Spinal cord (tissue), 10 donors: Measurements from ENCODE around the gene C16orf92. TPM values are rescaled to one million over a fixed set of nuclear protein-coding genes. Genes with fewer than 3 reads are reported as not detected.

ENCODE experiments used
- DNase-seq, 6 donors: peaks; one replicate each; pipeline versions ENCODE4 v3.0.0 to v3.0.0-alpha.2; 2013 to 2015; ENCODE audit warnings: low spot score in 6 of 6, low read depth in 4 of 6
- H3K27ac ChIP-seq: one replicate; pipeline ENCODE4 v1.5.1; 2013; ENCODE audit warnings: low read depth, low read length, control low read depth
- H3K27me3 ChIP-seq: one replicate; pipeline ENCODE4 v1.6.1; 2013; ENCODE audit warnings: low read length; ENCODE audit not compliant: control insufficient read depth, insufficient read depth
- H3K36me3 ChIP-seq: one replicate; pipeline ENCODE4 v1.6.1; 2013; ENCODE audit warnings: low read length; ENCODE audit not compliant: control insufficient read depth, insufficient read depth
- H3K4me1 ChIP-seq: one replicate; pipeline ENCODE4 v1.6.1; 2013; ENCODE audit warnings: low read length; ENCODE audit not compliant: control insufficient read depth, insufficient read depth
- H3K4me3 ChIP-seq: one replicate; pipeline ENCODE4 v1.5.1; 2013; ENCODE audit warnings: low read depth, low read length, control low read depth
- H3K9me3 ChIP-seq: one replicate; pipeline ENCODE4 v1.6.1; 2013; ENCODE audit warnings: low read length; ENCODE audit not compliant: control insufficient read depth, insufficient read depth
- WGBS: methylation state at CpG from one replicate; pipeline ENCODE4 v1.1.5; 2013; ENCODE audit warnings: missing lambda C conversion rate; ENCODE audit not compliant: insufficient coverage; 5-methylcytosine and 5-hydroxymethylcytosine counted together
- long read RNA-seq, 4 donors: transcript quantifications; one replicate each; lab custom pipeline, GENCODE V29; 2026
- polyA plus RNA-seq, 2 donors: library from polyadenylated mRNA; unstranded; fragments of 120-200 nt; gene quantifications; one replicate each; pipeline ENCODE4 v1.2.1, GENCODE V29; 2013; ENCODE audit not compliant: insufficient read length in 2 of 2
- total RNA-seq, 2 donors: library from RNA; depleted of rRNA in 1 of 2; stranded (reverse); fragments of 120-200 nt in 1 of 2; fragments of >200 nt in 1 of 2; gene quantifications; one replicate each; pipeline versions ENCODE4 v1.2.3 to v1.2.4, GENCODE V29; 2013 to 2014
- donor health status: healthy.

The C16orf92 gene
- total RNA-seq (not detected), polyA plus RNA-seq (1 to 10 TPM in 1 of 2 donors, under 1 TPM in 1; 0.76 to 2.0 TPM)
- long read RNA-seq, donor 1, partial matches to known transcripts: 94 of 104 reads
- long read RNA-seq, donor 1, other reads (novel, unspliced or antisense): 10 of 104 reads
- long read RNA-seq, donor 2: 0 reads
- long read RNA-seq, donor 3, partial matches to known transcripts: 129 of 129 reads
- long read RNA-seq, donor 3, other reads (novel, unspliced or antisense): 0 of 129 reads
- long read RNA-seq, donor 4: 0 reads

- DNase-seq: no peak
- H3K9me3 ChIP-seq: no peaks in the 10 kb centered on the region
- 88% methylated on average over 2 of the region's 6 CpGs for WGBS
- H3K27ac ChIP-seq: no peak within 1 kb of the TSS
- H3K4me1 ChIP-seq: peaks cover 26% of the 10 kb centered on the region
- H3K4me3 ChIP-seq: no peak within 1 kb of the TSS
- peaks cover 39% of the 10 kb centered on the region for H3K36me3 ChIP-seq
- H3K27me3 ChIP-seq: no peaks in the 10 kb centered on the region
Observed at GRCh38 chr16:30022887-30023286, at the start of gene C16orf92. Gene C16orf92 (plus strand): TSS chr16:30023198. CDS start chr16:30023341, 143 bp downstream.

- Histone ChIP-seq H3K27ac (peak within 1 kb of the TSS; percentile 96), H3K9me3 (no peaks in the 10 kb centered on the region), H3K36me3 (peaks cover 42% of the 10 kb centered on the region), H3K27me3 (no peaks in the 10 kb centered on the region), H3K4me3 (peak within 1 kb of the TSS; percentile 98), H3K4me1 (peaks cover 37% of the 10 kb centered on the region)
- under 1% methylated on average over 72 of the region's 75 CpGs for WGBS
- DNase-seq: peak; percentile 95 to 100 (median 98)
Observed at GRCh38 chr16:29973384-29974246, 49.4 kb upstream of the C16orf92 start, which contains the start of gene TAOK2. Gene TAOK2 (plus strand): TSS chr16:29973868. CDS start chr16:29977773, 3,905 bp downstream.

- Histone ChIP-seq H3K4me1 (peaks cover 37% of the 10 kb centered on the region), H3K9me3 (no peaks in the 10 kb centered on the region), H3K27ac (peak overlapping the region; percentile 96), H3K36me3 (peaks cover 42% of the 10 kb centered on the region), H3K27me3 (no peaks in the 10 kb centered on the region), H3K4me3 (peak overlapping the region; percentile 98)
- peak in 2 of 6 donors; percentile 24 to 30 for DNase-seq
- WGBS: 1% methylated on average over 20 of the region's 31 CpGs
Observed at GRCh38 chr16:29974291-29975133, 48.5 kb upstream of the C16orf92 start.

- WGBS: 69% methylated on average over 4 of the region's 5 CpGs
- Histone ChIP-seq H3K4me1 (peaks cover 37% of the 10 kb centered on the region), H3K27ac (no peak overlapping the region), H3K27me3 (no peaks in the 10 kb centered on the region), H3K36me3 (peaks cover 42% of the 10 kb centered on the region), H3K4me3 (peak overlapping the region; percentile 98), H3K9me3 (no peaks in the 10 kb centered on the region)
- no peak for DNase-seq
Observed at GRCh38 chr16:29975134-29975538, 47.9 kb upstream of the C16orf92 start.

- Histone ChIP-seq H3K4me3 (peak overlapping the region; percentile 19), H3K4me1 (peaks cover 37% of the 10 kb centered on the region), H3K36me3 (peaks cover 39% of the 10 kb centered on the region), H3K27me3 (no peaks in the 10 kb centered on the region), H3K27ac (no peak overlapping the region), H3K9me3 (no peaks in the 10 kb centered on the region)
- WGBS: 19% methylated on average over 6 of the region's 6 CpGs
- DNase-seq: no peak
Observed at GRCh38 chr16:29975811-29976511, 47.0 kb upstream of the C16orf92 start.

GRCh38 chr16:29977063-29977825, 45.8 kb upstream of the C16orf92 start:
- Histone ChIP-seq H3K4me1 (peaks cover 37% of the 10 kb centered on the region), H3K27ac (no peak overlapping the region), H3K9me3 (no peaks in the 10 kb centered on the region), H3K36me3 (peaks cover 44% of the 10 kb centered on the region), H3K4me3 (no peak overlapping the region), H3K27me3 (no peaks in the 10 kb centered on the region)
- DNase-seq: no peak
- WGBS: 80% methylated on average over 6 of the region's 9 CpGs

- Histone ChIP-seq H3K9me3 (no peaks in the 10 kb centered on the region), H3K27me3 (no peaks in the 10 kb centered on the region), H3K27ac (no peak overlapping the region), H3K4me3 (no peak overlapping the region), H3K36me3 (peaks cover 53% of the 10 kb centered on the region), H3K4me1 (peaks cover 37% of the 10 kb centered on the region)
- WGBS: 100% methylated on average over 5 of the region's 9 CpGs
- no peak for DNase-seq
Observed at GRCh38 chr16:29978081-29978480, 44.9 kb upstream of the C16orf92 start.

- no peak overlapping the region for H3K27ac ChIP-seq
- no peaks in the 10 kb centered on the region for H3K27me3 ChIP-seq
- H3K4me1 ChIP-seq: peaks cover 33% of the 10 kb centered on the region
- H3K9me3 ChIP-seq: no peaks in the 10 kb centered on the region
- H3K4me3 ChIP-seq: no peak overlapping the region
- H3K36me3 ChIP-seq: peaks cover 59% of the 10 kb centered on the region
- no peak for DNase-seq
- 97% methylated on average over 6 of the region's 9 CpGs for WGBS
Observed at GRCh38 chr16:29978564-29979270, 44.3 kb upstream of the C16orf92 start.
